LNCAP (cell line): ENCODE measurements around the gene SPACA7.

ENCODE experiments used
- CTCF ChIP-seq: fragments of 450-650 bp; IDR thresholded peaks from 2 replicates; pipeline ENCODE4 v1.5.1; 2017; ENCODE audit warnings: mild to moderate bottlenecking

SPACA7 gene, protein sequence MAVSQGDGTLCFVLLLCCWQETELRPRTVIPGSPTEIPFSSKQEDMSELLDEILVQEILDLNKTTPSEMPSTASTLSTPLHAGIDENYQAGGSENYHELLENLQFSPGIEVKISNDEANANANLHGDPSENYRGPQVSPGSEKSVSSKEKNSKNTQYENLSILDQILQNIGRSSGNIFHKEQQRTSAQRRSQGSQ

GRCh38 chr13:112376050-112376681 is at the start of gene SPACA7:
Gene SPACA7 (plus strand): TSS chr13:112376355. CDS start chr13:112376386, 31 bp downstream.
- no peak for TF ChIP-seq CTCF

DNA sequence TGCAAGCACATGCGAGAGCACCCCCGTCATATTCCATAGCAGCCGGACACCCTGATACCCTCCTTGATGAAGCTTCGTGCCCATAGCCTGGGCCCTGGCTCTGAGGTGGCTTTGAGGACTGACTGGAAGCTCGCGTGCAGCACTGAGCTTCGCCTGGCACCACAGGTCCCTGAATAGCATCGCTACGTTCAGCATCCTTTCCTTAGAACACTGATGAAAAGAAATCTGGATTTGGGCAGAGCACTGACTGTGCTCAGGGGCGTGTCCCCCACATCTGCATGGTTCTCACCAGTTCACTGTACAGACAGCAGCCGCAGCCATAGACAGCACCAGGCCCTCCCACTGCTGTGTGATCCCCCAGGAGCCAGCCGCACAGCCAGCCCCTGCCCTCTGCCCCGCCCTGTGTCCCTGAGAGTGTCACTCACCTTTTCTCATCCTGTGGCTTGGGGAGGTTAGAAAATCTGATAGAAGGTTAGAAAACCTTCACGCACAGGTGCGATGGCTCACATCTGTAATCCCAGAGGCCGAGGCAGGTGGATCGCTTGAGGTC is 49.3 kb upstream of the SPACA7 start:
- no peak for TF ChIP-seq CTCF

DNA sequence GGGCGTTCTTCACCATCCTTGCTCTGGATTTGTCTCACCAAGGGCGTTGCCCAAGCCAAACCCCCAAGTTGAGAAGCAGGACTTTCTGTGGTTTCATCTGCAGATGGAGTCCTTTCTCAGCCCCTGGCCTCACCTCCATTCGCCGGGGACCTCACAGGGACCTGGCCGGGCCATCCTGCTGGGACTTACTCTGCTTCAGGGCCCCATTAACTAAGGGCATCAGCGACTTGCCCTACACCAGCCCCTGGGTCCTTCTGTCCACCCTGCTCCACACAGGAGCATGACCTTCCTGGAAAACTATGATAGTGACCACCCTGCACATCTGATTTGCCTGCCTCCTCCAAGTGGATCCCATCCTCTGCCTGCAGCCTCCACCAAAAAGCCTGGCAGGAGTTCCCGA is 47.2 kb upstream of the SPACA7 start:
- TF ChIP-seq CTCF = no peak

- no peak for TF ChIP-seq CTCF
These were observed 46.8 kb upstream of the SPACA7 start for GRCh38 chr13:112329376-112329775.

- TF ChIP-seq CTCF = no peak
These were observed 46.1 kb upstream of the SPACA7 start for GRCh38 chr13:112330066-112330465.

DNA sequence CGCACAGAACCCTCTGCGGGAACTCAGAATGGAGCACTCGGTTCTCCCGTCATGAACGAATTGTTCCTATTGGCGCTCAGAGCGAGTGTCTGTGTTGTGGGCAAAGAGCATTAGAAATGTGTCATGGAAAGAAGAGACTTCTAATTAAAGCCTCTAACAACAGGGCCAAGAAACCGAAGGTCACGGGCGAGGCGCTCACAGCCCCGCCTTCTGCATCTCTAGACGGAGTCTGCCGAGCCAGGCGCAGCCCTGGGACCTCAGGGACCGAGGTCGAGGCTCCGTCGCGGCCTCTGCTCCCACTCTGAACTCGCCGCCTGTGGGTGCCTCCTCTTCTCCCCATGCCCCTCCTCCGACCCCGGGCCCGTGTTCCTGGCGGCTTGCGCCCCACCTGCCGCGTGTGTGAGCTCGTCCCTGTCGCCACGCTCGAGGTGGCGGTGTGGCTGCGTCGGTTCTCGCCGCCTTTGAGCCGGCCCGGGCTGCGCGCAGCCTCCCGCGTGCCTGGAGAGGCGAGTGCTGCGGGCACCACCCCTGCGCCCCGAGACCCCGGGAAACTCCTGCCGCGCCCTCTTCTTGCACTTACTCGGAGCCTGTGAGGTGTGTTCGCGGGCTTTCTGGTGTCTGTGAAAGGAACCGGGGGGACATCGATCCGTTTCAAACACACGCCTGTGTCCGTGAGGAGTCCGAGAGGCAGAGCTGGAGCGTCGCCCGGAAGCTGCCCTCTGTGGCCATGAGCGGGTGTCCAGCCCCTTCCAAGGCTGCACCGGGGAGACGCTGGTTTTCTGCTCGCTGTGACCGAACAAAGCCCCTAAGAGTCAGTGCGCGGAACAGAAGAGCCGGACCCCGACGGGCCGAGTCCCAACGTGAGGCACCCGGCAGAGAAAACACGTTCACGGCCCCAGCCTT is 45.4 kb upstream of the SPACA7 start:
- no peak for TF ChIP-seq CTCF

- TF ChIP-seq CTCF = no peak
These were observed 44.5 kb upstream of the SPACA7 start for GRCh38 chr13:112331675-112332074.
